Activated CD8-positive, alpha-beta memory T cell treated with anti-CD3 and anti-CD28 coated beads for 36 hours (primary cell): ENCODE results near the gene VDR. TPM values are rescaled to one million over a fixed set of nuclear protein-coding genes. Genes with fewer than 3 reads are reported as not detected.

Experiments used
- CTCF ChIA-PET: fragments of 350-600 bp; sonication (Branson Sonifier 250); formaldehyde crosslinking; loops from one replicate; lab custom pipeline; 2021; ENCODE audit warnings: antibody characterized with exemption; lab: Charles Lee
- POLR2A ChIA-PET: fragments of 350-600 bp; sonication (Branson Sonifier 250); formaldehyde crosslinking; loops from one replicate; lab custom pipeline; 2021; ENCODE audit warnings: antibody characterized with exemption; lab: Charles Lee
- total RNA-seq, 2 experiments: library from RNA; stranded (reverse); gene quantifications; one replicate each; pipeline ENCODE4 v1.2.3, GENCODE V29; 2021

VDR gene
- total RNA-seq, 2 experiments from 2014 or later = 104 to 106 TPM

- CTCF ChIA-PET = interaction anchor here (4.1 to 7.3 kb wide), 3 partner anchors 10 to 20 kb away, joined by 32 to 91 read pairs (median 34); no protein-coding TSS in a partner anchor
- POLR2A ChIA-PET = interaction anchor here (0.9 to 5.5 kb wide), 6 partner anchors 8 to 112 kb away, joined by 3 to 104 read pairs (median 4); no protein-coding TSS in a partner anchor
Measured at GRCh38 chr12:47818467-47819137, 86.2 kb downstream of the VDR start.

DNA sequence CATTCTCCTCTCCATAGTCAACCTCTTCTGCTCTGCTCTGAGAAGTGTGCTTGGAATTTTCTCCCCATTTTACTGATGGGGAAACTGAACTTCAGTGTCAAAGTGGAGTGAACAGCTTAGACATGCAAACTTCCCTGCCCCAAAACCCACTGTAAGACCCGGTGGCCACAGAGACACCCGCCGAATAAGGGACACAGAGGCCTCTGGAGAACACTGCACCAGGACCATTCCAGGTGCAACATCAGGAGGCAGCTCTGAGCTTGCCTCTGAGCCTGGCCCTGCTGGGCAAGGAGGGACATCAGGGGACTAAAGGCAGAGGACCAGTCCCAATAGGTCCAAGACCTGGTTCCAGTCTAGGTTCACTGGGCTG lies 86.8 kb downstream of the VDR start:
- POLR2A ChIA-PET = interaction anchor here (0.9 to 5.5 kb wide), 4 partner anchors 10 to 112 kb away, joined by 3 to 104 read pairs (median 21); no protein-coding TSS in a partner anchor
- CTCF ChIA-PET = interaction anchor here (1.2 to 7.3 kb wide), 4 partner anchors 10 to 52 kb away, joined by 3 to 91 read pairs (median 33); no protein-coding TSS in a partner anchor

DNA sequence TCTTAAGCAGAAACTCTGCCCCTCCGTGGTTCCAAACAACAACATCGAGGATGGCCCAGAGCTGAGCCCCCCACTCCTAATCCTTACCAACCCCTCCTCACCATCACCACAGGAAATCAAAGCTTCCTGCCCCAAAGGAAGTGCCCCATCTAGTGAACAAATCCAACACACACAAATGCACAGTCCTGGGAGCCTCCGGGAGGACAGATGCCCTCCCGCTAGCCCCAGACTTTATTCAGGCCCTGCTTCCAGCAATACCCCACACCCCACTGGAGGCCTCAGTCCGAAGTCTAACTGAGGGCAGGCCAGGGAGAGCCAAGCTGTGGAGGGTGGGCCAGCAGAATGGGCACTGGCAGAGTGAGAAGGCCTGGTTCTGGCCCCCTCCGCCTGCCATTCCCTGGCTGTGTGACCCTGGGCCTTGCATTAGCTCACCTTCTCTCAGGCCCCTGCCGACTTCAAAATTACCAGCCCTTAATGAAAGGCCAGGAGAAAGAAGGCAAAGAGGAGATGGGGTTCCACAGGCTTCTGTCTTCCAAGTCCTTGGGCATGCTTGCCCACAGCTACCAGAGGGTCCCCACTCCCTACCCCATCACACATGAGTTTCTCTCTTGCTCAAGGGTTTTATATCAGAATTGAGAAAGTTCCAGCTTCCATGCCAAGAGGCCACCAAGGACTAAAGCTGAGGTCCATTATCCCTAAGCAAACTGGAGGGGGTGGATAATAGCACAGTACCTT lies 87.4 kb downstream of the VDR start:
- ChIA-PET POLR2A (interaction anchor here (4.6 to 5.5 kb wide), 2 partner anchors 9 to 15 kb away, joined by 39 to 104 read pairs; no protein-coding TSS in a partner anchor), CTCF (interaction anchor here (0.9 to 7.3 kb wide), 10 partner anchors 9 to 68 kb away, joined by 3 to 91 read pairs (median 3); no protein-coding TSS in a partner anchor)

DNA sequence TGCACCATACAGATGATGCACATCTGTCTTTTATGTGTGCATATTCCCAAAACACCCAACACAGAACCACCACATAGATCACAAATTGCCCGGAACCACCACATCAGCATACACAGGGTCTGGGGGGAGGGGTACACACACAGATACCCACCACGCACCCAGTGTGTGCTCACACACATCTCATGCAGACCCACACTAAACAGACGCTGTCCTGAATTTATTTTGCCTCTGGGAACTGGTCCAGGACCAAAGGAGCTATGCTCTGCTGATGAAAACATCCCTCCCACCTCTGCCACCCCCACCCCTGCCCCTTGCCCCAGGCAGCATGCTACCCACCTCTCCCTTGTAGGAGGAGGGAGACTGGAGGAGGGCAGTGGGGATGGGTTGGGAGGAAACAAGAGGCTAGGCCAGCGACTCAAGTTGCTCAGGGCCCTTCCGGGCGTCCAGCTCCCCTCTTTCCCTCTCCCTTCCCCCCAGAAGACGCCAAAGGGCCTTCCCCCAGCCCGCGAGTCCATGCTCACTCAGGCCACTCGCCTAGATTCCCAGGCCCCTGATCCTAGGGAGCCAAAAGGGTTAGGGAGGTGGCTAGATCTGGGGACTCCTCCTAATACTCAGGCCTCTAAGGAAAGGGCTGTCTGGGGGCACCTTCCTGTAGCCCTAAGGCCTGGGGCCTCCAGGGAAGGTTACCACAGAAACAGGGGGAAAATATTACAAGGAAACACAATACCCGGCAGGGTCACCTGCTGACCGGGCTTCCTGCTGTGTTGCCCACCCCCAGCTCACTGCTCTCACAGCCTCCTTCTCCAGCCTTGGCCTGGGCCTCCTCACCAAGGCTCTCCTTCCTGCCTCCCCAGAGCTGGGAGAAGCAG lies 88.2 kb downstream of the VDR start:
- CTCF ChIA-PET = interaction anchor here (0.9 to 7.3 kb wide), 11 partner anchors 9 to 72 kb away, joined by 3 to 91 read pairs (median 3); no protein-coding TSS in a partner anchor
- POLR2A ChIA-PET = interaction anchor here (4.6 to 5.5 kb wide), 2 partner anchors 8 to 15 kb away, joined by 39 to 104 read pairs; no protein-coding TSS in a partner anchor

- ChIA-PET POLR2A (interaction anchor here (3.8 kb wide), 1 partner anchor 17 kb away, joined by 71 read pairs; no protein-coding TSS in a partner anchor), CTCF (interaction anchor here (12.3 kb wide), 1 partner anchor 22 kb away, joined by 185 read pairs; no protein-coding TSS in a partner anchor)
Measured at GRCh38 chr12:47815447-47815846, 89.3 kb downstream of the VDR start.

DNA sequence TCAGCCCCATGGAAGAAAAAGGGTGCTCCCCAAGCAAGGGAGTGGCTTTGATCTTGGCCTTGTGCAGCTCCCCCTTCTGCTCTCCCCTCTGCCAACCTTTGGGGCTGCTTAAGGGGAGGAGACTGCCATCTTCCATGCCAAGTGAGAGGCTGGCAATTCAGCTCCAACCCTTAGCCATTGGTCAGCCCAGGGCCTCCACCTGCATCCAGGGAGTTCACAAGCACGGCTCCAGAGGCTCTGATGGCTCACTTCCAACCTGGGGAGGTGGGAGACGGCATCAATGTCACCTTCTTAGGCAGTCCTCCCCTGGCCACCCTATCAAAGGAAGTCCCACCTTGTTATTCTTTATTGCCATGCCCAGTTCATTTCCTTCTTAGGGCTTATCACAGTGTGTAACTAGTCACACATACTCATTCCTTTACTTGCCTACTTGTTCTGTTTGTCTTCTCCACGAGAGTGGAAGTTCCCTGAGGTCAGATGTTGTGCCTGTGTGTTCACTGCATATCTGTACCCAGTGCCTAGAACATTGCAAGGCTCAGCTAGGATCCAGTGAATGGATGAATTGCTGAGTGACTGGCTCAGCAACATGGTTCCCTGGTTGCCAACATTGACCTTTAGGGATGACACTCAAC lies 90.1 kb downstream of the VDR start:
- ChIA-PET POLR2A (interaction anchor here (2.3 to 3.8 kb wide), 3 partner anchors 13 to 71 kb away, joined by 10 to 71 read pairs (median 15); no protein-coding TSS in a partner anchor), CTCF (interaction anchor here (1.8 to 12.3 kb wide), 4 partner anchors 13 to 73 kb away, joined by 4 to 185 read pairs (median 10); no protein-coding TSS in a partner anchor)

GRCh38 chr12:47813511-47814196 lies 91.1 kb downstream of the VDR start:
- CTCF ChIA-PET = interaction anchor here (0.8 to 12.3 kb wide), 7 partner anchors 9 to 136 kb away, joined by 3 to 185 read pairs (median 6); partner anchors contain the start of gene SLC48A1
- POLR2A ChIA-PET = interaction anchor here (0.6 to 3.8 kb wide), 10 partner anchors 11 to 851 kb away, joined by 3 to 71 read pairs (median 6); partner anchors contain the start of gene ASB8

DNA sequence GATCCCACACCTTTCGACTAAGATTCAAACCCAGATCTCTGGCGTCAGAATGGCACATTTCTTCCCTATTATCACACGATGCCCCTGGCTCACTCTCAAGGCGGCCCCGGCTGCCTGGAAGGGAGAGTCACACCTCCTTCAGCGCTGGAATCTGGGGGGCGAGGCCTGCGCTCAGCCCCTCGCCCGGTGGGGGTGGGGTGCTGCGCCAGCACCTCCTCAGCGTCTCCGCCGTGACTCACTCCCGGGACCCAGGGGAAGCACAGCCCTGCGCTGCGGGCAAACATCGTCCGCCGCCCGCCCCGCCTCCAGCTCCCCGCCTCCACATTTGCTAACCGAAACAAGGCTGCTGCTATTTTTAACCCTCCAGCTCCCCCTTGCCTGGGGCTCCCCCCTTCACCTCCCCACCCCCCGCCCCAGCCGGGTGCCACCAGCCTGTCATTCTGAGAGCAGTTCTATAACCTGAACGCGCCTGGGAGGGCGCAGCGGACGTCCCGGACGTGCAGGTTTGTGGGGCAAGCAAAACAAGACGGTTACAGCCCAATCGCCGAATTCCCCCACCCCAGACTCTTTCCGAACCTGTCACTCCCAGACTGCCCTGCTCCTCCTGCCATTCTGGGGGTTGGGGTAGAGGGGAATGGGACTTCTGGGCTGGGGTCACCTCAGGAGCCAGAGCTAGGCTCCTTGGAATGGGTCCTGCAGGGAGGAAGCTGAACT lies 91.8 kb downstream of the VDR start:
- ChIA-PET CTCF (interaction anchor here (0.6 to 12.3 kb wide), 10 partner anchors 8 to 137 kb away, joined by 3 to 185 read pairs (median 5); partner anchors contain the start of gene SLC48A1), POLR2A (interaction anchor here (0.6 to 3.8 kb wide), 10 partner anchors 12 to 852 kb away, joined by 3 to 71 read pairs (median 6); partner anchors contain the start of gene TMEM106C)

DNA sequence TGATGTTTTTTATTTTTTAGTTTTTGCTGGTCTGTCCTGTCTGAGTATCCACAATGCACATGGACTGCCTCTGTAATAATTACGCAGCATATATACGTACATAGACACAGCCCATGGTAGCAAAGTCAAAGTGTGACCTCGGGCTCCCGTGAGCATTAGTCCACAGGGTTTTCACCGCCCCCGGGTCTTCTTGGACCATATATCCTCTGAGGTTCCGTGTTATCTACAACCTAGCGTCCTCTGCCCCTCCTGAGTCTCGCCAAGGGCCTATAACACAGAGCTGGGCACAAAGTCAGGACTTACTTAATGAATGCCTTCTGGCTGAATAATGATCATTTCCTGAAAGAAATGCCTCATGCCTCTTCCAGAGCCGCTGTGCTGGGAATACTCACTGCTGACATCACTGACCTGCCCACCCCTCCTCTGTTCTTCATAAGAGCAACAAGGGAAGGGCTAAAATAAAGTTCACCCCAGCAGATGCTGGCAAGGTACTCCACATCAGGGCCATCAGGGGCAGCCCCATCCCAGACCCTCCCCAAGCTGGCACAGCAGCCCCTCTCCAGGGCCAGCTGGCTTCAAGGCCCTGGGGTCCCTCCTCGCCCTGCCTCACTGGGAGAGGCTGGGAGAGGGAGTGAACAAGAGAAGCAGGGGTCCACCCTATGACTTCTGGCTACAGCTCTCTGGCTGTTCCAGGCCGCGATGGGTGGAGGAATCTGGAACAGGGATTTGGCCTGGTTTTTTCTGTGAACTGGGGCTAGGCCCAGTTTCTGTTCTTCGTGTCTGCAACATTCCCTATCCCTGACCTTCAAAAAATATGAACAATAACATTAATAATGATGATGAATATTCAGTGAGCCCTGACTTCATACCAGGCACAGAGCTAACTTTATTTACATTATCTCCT lies 93.0 kb downstream of the VDR start:
- ChIA-PET CTCF (interaction anchor here (1.0 to 12.3 kb wide), 6 partner anchors 10 to 68 kb away, joined by 3 to 185 read pairs (median 6); partner anchors contain the start of gene SLC48A1), POLR2A (interaction anchor here (1.0 to 3.8 kb wide), 5 partner anchors 13 to 152 kb away, joined by 3 to 71 read pairs (median 9); partner anchors contain the start of gene TMEM106C)

- POLR2A ChIA-PET = interaction anchor here (2.1 kb wide), 1 partner anchor 21 kb away, joined by 9 read pairs; no protein-coding TSS in a partner anchor
- CTCF ChIA-PET = interaction anchor here (1.0 to 12.3 kb wide), 3 partner anchors 9 to 29 kb away, joined by 3 to 185 read pairs (median 4); no protein-coding TSS in a partner anchor
Measured at GRCh38 chr12:47811072-47811396, 93.8 kb downstream of the VDR start.

GRCh38 chr12:47809518-47809917 lies 95.3 kb downstream of the VDR start:
- POLR2A ChIA-PET = interaction anchor here (1.0 to 2.8 kb wide), 3 partner anchors 9 to 23 kb away, joined by 4 to 39 read pairs (median 9); partner anchors contain the start of gene HDAC7
- CTCF ChIA-PET = interaction anchor here (12.3 kb wide), 1 partner anchor 28 kb away, joined by 185 read pairs; no protein-coding TSS in a partner anchor

DNA sequence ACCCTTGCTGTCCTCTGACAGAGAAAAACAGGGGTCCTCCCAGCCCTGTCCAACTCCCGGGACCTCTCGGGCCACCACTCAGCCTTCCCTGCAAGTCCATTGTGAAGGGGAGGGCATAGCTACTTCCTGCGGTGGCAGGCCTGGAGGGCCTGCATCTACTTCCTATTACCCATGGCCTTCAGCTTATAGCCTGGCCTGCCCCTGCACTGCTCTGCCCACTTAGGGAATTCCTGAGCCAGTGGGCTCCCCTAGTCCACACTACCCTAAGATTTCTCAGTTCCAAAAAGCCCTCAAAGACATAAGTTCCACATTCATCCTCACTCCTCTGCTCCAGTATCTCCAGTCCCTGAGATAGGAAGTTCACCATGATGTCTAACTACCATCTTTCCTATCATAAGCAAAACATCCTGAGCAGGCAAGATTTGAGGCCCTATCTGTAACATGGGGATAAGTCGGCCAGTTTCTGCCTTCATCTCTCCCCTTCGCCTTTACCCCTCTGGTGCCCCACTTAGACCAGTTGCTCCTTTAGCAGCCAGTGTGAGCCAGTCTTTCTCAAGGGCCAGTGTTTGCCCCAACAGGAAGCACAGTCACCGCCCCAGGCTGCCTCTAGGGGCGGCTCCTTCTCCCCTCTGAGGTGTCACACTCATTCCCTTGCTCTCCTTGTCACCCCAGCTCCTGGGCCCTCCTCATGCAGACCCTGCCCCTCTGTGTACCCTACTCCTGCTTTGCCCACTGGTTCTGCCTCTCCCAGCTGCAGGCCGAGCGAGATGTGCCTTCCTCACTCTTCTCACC lies 96.0 kb downstream of the VDR start:
- ChIA-PET POLR2A (interaction anchor here (0.8 to 2.8 kb wide), 8 partner anchors 9 to 76 kb away, joined by 4 to 39 read pairs (median 6); partner anchors contain the start of gene HDAC7), CTCF (interaction anchor here (0.9 to 12.3 kb wide), 11 partner anchors 9 to 94 kb away, joined by 3 to 185 read pairs (median 4); partner anchors contain the start of genes HDAC7 and SLC48A1)

DNA sequence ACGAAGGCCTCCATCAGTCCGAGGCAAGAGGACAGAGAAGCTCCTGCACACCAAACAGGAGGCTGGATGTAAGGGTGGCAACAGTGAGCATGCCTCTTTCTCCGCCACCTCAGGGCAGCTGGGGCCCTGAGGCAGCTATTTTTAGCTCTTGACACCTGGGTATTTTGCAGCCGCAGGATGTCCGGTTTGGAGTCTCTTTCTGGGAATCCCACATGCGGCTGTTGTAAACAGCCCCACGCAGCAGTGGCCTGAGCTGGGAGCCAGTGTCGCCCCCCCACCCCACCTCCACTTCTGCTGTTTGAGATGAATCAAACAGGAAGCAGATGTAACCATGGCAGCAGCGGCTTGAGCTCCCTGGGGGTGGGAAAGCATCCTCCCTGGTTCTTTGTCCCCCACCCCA lies 96.7 kb downstream of the VDR start:
- CTCF ChIA-PET = interaction anchor here (0.9 to 12.3 kb wide), 11 partner anchors 10 to 93 kb away, joined by 3 to 185 read pairs (median 4); partner anchors contain the start of genes HDAC7 and SLC48A1
- POLR2A ChIA-PET = interaction anchor here (0.8 to 2.8 kb wide), 8 partner anchors 10 to 77 kb away, joined by 4 to 39 read pairs (median 6); partner anchors contain the start of gene HDAC7
